ELR (cell line): Measurements from ENCODE around the gene MTIF3.
"Not testable (repeated sequence)": the region's sequence is repeated elsewhere in the genome, so short reads cannot be mapped to it uniquely, and the experiment has no call there.

Experiments
- DNase-seq: peaks from one replicate; pipeline ENCODE4 v3.0.0-alpha.2; 2015; ENCODE audit warnings: low read depth

Gene MTIF3

DNA sequence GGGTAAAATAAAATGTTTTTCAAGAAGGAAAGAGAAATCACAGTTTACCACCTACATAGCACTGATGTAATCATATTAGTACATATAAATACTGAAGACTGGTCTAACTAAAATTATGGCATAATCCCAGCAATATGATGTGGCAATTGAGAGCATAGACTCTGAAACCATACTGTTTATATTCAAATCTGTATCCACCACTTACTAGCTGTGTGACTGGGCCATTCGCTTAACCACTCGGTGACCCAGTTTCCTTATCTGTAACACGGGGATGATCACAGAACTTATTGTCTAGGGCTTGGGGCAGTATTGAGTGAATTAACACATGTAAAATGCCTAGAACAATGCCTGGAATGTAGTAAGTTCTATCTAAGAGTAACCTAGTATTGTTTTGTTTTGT is 39.0 kb downstream of the MTIF3 start:
- DNase-seq: no peak

DNA sequence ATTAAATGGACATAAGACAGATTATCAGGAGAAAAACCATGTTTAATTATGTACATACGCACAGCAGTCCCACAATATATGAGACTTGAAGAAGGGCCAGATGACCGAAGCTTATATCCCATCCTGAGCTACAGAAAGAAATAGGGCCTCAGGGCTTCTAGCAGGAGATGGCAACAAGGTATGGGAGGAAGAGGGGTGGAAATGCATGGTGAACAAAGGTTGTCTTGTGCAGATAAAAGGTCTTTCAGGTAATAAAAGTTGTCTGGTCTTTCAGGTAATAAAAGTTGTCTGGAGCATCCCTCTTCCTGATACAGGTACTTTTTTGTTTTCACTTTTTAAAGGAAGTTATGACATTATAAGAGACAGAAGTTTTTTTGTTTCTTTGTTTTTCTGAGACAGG is 41.4 kb downstream of the MTIF3 start:
- no peak for DNase-seq

DNA sequence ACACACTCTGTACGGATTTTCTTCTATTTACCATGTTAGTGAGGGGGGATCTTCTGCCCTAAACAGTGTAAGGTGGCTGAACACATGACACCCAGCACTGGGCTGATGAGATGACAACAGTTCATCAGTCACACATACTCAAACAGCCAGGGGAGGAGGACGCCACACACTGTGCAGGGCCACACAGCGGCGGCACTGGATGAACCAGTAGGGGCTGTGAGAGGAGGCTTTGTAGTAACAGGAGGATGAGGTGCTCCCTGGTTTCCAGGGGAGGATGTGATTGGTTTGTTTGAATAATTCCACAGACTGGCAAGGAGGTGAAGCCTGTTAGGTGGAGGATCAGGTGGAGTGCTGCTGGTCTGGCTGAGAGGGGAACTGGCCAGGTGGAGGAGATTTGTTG is 42.3 kb downstream of the MTIF3 start:
- no peak for DNase-seq

DNA sequence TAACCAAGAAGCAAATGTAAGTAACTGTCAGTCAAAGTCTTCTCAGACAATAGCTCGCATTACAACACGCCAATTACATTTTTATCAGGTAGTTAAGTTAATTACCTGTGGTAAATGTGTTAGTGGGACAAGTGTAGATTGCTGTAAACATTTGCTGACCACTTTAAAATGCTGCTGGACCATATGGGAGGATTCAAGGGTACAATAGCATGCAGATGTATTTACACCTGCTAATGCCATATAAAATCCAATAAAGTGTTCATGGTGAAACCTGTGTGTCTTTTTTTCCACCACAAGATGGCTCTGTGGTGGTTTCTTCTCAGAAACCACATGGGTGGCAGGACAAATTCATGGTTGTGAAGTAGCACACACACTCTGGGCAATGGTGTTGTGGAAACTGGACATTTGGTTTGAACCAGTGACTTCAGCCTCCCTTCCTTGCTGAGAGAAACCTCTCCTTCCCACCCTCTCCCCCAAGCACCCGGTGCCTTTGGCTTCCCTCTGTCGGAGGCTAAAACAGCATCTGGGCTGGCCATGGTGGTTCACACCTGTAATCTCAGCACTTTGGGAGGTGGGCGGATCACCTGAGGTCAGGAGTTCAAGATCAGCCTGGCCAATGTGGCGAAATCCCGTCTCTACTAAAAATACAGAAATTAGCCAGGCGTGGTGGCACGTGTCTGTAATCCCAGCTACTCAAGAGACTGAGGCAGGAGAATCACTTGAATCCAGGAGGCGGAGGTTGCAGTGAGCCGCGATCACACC is 44.0 kb downstream of the MTIF3 start:
- peak; percentile 56 for DNase-seq

DNA sequence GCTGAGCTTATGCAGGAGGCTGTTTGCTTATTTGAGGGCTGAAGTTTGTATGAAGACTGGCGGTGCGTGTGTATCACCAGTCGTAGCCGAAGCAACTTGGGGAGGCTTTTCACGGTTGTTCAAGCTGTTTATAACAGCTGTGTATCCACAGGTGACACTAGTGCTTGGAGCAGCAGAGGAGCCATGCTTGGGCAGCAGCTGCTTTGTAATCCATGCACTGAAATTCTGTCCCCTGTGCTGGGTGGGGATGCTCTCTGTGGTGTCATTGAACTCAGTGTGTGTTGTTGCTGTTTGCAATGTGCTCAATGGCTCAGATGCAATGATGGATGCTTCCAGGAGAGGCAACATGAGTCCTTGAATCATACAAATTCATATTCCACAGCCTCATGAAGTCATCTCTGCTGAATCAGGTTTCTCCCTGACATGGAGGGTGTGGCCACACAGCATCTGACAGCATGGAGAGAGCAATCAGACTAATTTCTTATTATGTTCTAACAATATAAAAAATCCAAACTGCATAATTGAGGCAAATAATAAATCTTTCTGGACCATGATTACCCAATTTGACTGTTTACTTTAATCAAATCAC is 44.7 kb downstream of the MTIF3 start:
- peak; percentile 32 for DNase-seq

DNA sequence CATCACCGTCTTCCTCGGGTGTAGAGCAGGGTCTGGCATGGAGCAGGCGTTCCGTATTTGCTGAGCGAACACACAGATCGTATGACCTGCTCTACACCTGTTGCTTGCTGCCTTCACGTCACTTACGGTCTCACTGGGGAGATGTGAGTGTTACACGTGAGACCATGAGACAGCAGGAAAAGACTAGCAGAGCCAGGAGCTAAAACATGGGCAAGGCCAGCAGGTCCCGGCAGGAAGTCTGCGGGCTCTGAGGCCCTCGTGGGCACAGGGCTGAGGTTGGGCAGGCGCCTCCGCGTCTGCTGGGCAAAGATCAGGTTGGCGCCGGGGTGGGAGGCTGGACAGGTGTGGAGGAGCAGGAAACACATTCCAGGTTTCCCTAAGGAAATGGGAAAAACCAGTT is 45.7 kb downstream of the MTIF3 start:
- no peak for DNase-seq

DNA sequence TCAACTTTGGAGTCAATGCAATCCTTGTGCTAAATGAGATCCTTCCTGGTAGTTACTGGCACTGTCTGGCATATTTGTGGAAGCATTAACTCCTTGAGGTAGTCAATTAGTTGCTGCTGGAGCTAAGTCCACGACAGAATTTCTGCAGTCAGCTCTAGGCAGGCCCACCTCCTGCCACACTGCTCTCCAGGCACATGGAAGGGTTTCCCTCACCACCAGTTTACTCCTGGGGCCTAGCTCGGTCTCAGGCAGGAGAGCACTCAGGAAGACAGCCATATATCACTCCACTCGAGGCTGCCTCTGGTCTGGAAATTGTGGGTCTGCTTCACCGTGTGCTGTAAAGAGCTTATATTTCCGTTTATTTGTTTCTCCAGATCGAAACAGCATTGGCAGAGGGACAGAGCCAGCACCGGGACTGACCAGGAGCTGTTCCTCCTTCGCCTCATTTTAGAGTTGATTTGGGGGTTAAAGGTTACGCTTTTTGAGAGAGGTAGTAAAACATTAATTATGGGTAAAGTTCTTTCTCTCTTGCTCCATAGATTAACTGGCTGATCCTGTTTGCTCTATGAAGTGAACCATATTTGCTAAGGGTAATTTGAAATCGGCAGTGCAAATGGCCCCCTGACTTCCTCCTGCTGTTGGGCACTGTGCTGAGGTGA is 46.5 kb downstream of the MTIF3 start:
- DNase-seq: no peak

DNA sequence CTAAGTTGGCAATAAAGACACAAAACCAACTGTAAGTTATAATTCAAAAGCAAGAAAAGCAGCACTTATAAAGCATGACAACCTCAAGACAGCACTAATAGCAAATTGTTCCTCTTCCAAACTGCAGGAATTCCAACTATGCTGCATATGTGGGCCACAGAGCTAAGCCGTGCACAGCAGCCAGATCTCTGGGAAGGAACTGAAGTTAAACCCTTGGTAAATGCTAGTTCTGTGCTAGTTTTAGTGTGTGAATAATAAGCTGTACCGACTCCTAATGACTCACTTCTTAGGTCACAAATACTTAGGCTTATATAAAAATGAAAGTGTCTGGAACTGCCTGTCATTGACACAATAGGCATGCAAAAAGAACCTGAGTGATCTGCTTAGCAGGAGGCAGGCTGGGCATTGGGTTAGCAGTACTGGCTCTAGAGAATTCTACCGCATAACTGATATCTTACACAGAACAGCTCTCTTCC is 47.1 kb downstream of the MTIF3 start:
- peak; percentile 48 for DNase-seq

DNA sequence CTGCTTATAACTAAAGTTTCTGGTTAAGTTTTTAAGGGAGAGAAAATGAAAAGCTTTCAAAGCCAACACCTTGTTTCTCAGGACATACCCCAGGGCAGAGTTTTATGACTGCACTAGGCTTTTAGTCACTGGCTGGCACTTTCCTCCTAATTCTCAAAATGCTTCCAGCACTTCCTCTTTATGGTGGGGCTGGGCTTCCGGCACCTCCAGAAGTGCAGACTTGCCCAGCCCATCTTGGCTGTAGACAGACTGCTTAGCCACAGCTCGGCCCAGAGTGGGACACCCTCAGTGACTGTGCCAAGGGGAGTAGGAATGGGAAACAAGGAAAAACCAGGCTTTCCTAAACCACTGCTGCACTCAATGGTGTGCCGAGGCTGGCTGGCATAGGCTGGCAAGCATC is 49.2 kb downstream of the MTIF3 start:
- no peak for DNase-seq

DNA sequence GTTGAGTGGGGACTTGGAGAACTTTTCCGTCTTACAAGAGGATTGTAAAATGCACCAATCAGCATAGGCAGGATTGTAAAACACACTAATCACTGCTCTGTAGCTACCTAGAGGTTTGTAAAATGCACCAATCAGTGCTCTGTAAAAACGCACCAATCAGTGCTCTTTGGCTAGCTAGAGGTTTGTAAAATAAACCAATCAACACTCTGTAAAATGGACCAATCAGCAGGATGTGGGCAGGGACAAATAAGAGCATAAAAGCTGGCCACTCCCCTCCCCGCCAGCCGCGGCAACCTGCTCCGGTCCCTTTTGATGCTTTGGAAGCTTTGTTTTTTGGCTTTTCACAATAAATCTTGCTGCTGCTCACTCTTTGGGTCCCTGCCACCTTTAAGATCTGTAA is 50.0 kb downstream of the MTIF3 start:
- not testable (repeated sequence) for DNase-seq

DNA sequence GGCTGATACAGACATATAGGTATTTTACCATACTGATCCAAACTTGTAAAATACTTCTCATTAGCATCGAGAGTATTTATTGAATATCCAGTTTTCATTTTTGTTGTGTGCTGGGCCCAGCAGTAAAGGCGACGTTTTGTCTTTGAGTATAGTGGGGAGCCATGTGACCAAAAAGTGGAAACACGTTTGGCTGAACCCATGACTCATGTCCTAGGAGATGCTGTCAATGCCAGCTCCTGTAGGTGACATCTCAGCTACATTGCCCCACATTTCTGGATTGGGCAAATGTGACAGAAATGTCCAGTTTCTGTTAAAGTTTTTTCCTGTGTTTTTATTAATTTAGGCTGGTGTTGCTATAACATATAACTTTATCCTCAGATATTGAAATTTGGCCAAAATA is 52.0 kb downstream of the MTIF3 start:
- DNase-seq: no peak

DNA sequence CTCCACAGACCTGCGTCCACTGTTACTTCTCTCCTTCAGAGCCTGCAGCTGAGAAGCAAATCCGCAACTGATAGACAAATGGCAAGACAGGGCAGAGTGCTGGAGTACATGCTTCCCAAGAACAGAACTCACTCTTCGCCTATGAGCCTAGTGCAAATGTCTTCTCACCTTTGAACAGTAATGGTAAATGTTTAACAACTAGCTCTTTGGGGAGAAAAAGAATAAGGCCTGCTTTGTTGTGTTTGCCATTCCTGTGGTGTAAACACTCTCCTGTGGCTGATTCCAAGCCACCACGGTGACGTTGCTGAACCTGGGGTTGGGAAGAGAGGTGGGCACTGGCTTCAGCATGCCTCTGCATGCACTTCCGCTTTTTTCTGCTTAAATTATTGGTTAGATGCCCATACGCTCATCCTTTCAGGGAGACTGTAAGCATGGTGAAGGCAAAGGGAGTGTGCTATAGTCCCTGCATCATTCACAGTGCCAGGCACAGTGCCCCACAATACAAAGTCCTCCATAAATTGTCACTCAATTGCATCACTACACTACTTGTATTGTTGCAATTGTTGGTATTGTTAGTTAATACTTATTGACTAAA is 54.0 kb downstream of the MTIF3 start:
- DNase-seq: no peak

DNA sequence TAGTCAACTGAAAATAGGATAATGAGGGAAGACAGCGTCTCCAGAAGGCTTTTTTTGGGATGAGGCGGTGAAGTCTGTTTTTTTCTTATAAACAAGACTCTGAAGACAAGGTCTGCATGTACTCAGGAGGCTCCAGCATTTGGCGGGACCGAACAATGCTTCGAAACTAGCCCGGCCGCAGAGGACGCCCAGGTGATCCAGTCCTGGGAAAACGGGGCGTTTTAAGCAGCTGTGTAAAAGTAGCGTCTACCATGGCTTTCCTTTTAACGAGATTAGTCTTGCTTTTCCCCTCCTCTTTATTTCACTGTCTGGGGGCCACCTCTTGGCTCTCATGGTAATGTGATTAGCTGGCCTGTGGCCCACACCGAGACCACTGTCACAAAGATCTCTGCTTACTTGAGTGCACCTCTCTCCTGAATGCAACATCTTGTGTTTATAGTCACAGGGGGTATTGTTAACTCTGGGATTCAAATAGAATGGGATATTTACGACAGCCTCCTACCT is 55.3 kb downstream of the MTIF3 start:
- DNase-seq: no peak

DNA sequence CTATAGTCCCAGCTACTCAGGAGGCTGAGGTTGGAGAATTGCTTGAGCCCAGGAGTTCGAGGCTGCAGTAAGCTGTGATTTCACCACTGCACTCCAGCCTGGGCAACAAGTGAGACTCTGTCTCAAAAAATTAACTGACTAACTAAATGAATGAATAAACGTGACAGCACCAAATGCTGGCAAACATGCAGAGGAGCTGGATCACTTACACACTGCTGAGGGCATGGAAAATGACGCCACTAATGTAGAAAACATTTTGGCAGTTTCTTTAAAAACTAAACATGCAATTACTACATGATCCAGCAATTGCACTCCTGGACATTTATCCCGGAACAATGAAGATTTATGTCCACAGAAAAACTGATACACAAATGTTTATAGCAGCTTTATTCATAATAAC is 57.3 kb downstream of the MTIF3 start:
- DNase-seq: no peak

DNA sequence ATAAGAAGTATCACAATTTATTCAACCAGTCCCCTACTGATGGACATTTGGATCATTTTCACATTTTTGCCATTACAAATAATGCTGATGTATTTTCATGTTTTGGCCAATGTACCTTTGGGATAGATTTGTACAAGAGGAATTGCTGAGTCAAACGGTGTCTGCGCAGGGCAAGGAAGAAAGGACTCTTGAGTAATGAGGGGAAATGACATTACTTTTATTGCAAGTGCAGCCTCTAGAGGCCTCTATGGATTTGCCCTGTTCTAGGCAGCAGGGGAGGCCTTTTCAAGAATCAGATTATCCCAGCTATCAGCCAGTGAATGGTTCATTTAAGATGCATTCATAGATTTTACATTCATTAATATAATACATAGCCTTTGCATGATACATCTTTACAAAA is 58.9 kb downstream of the MTIF3 start:
- DNase-seq: no peak

DNA sequence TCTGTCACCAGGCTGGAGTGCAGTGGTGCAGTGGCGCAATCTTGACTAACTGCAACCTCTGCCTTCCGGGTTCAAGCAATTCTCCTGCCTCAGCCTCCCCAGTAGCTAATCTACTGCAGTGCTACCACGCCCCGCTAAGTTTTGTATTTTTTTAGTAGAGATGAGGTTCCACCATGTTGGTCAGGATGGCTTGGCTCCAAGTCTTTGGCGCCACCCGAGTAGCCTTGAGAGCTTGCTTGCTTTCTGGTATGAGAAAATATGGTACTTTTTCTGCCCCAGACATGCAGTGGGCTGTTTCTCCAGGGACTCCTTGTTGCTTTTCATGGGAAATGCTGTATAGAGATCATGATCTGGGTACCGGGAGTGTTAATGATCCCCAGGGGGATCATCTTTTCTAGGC is 60.5 kb downstream of the MTIF3 start:
- no peak for DNase-seq

DNA sequence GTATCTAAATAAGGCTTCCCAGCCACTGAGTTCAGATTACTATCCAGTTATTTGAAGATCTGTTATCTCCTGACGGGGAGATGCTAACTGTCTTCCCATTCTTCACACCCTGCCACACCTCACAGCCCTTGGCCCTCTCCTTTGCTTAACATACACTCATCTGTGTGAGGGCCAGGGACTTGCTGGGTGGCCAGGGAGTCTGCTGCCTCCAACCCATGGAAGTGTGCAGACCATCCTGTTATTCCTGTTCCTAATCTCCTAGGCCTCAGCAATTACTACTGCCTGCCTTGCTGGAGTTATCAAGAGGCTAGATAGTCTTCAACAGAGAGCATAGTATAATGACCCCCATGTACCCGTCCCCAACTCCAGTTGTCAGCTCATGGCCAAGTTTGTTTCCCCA is 62.1 kb downstream of the MTIF3 start:
- DNase-seq: no peak
